NCI-H2107 treated with DMSO at 0.1 percent for 48 hours (cell line): ENCODE data around the gene VKORC1.

Experiments used
- DNase-seq: peaks from one replicate; lab custom pipeline; 2025; ENCODE audit not compliant: unreplicated experiment; lab: John Stamatoyannopoulos, UW

VKORC1 gene

DNA sequence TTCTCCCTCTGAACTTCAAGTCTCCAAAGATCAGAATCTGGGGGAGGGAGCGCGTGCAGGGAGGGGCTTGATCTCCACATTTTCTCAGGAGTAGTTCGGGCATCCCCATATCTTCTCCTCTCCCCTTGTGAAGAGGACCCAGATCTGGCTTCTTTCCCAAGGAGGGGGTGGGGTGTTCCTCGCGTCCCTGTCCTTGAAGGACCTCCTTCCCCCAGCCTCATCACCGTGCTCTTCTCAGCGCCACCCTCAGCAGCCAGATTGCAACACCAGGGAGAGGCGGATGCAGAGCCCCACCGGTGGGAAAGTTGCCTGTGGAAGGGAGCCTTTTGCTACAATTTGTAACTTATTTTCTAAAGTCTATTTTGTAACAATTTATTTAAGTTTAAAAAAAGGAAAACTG is 11.5 kb downstream of the VKORC1 start:
- DNase-seq: no peak

DNA sequence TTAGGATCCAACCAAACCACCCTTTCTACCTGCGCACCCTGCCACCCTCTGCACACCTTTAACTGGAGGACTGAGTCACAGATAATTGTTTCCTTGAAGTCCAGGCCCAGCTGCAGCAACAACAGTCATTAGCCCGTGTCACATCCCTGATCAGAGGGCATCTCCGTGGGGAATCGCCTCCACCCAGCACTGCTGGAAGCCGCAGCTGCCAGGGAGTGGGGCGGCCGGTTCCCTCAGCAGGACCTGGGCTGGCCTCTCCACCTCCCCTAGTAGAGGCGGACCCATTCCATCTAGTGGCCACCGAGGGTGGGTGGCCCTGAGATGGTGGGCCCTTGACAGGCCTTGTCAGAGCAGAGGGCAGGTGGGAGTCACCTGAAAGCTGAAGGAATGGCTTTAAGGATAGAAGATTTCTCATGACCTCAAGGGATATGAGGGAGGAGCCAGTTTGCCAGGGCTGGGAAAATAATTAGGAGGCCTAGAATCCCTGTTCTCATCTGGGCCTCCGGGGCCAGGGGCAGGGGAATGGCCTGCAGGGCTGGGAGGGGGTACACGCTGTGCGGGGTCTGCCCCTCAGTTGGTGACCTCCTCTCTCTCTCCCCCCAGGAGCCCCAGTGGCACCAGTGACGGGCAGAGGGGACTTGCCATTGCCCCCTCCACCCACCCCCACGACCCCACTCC is 12.1 kb downstream of the VKORC1 start:
- no peak for DNase-seq

DNA sequence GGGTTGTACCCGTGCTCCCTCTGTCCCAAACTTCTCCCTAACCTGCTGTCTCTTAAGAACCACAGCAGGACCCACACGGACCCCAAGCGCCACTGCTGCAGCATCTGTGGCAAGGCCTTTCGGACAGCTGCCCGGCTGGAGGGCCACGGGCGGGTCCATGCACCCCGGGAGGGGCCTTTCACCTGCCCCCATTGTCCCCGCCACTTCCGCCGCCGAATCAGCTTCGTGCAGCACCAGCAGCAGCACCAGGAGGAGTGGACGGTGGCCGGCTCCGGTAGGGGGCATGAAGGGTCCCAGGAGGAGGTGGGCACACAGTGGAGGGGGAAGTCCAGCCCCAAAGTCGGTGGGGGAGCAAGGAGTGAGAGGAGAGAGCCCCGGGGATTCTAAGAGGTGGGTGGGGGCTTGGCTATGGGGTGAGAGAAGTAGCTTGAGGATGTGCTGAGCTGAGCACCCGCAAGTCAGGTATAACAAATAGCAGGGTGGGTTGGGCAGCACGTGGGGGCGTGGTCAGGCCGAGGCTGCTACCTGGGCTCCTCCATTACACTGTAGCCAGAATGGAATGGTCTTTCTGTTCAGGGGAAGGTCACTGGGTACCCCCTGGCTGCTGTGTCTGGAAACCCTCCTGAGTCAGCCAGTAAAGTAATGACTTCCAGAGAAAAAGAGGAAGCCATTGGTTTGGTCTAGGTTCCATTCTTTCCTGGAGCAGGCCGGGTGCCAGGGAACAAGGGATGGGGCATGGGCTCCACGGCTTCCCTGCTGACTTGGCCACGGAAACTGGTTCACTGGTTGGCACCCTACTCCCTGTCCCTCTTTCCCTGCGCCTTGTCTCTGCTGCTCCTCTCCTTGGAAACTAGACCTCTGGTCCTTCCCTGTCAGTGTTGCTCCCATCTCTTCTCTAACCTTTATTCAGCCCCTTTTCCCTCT is 12.9 kb downstream of the VKORC1 start:
- DNase-seq: no peak

DNA sequence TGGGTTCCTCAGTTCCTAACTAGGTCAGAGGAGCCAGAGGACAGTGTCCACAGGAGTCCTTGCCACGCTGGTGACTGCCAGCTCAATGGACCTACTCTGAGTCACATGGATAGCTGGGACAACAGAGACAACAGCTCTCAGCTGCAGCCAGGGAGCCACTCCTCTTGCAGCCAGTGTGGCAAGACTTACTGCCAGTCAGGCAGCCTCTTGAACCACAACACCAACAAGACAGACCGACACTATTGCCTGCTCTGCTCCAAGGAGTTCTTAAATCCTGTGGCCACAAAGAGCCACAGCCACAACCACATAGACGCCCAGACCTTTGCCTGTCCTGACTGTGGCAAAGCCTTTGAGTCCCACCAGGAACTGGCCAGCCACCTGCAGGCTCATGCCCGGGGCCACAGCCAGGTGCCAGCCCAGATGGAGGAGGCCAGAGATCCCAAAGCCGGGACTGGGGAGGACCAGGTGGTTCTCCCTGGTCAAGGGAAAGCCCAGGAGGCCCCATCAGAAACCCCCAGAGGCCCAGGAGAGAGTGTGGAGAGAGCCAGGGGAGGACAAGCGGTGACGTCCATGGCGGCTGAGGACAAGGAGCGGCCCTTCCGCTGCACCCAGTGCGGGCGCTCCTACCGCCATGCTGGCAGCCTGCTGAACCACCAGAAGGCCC is 13.7 kb downstream of the VKORC1 start:
- no peak for DNase-seq

DNA sequence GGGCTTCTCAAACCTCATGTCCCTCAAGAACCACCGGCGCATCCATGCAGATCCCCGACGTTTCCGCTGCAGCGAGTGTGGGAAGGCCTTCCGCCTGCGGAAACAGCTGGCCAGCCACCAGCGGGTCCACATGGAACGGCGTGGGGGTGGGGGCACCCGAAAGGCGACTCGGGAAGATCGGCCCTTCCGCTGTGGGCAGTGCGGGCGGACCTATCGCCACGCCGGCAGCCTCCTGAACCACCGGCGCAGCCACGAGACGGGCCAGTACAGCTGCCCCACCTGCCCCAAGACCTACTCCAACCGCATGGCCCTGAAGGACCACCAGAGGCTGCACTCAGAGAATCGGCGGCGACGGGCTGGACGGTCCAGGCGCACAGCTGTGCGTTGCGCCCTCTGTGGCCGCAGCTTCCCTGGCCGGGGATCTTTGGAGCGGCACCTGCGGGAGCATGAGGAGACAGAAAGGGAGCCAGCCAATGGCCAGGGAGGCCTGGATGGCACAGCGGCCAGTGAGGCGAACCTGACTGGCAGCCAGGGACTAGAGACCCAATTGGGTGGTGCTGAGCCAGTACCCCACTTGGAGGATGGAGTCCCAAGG is 14.5 kb downstream of the VKORC1 start:
- no peak for DNase-seq

DNA sequence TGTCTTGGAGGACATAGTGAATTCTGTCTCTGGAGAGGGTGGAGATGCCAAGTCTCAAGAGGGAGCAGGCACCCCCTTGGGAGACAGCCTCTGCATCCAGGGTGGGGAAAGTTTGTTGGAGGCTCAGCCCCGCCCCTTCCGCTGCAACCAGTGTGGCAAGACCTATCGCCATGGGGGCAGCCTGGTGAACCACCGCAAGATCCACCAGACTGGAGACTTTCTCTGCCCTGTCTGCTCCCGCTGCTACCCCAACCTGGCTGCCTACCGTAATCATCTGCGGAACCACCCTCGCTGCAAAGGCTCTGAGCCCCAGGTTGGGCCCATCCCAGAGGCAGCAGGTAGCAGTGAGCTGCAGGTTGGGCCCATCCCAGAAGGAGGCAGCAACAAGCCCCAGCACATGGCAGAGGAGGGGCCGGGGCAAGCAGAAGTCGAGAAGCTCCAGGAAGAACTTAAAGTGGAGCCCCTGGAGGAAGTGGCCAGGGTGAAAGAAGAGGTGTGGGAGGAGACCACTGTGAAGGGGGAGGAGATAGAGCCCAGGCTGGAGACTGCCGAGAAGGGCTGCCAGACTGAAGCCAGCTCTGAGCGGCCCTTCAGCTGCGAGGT is 15.2 kb downstream of the VKORC1 start:
- no peak for DNase-seq

DNA sequence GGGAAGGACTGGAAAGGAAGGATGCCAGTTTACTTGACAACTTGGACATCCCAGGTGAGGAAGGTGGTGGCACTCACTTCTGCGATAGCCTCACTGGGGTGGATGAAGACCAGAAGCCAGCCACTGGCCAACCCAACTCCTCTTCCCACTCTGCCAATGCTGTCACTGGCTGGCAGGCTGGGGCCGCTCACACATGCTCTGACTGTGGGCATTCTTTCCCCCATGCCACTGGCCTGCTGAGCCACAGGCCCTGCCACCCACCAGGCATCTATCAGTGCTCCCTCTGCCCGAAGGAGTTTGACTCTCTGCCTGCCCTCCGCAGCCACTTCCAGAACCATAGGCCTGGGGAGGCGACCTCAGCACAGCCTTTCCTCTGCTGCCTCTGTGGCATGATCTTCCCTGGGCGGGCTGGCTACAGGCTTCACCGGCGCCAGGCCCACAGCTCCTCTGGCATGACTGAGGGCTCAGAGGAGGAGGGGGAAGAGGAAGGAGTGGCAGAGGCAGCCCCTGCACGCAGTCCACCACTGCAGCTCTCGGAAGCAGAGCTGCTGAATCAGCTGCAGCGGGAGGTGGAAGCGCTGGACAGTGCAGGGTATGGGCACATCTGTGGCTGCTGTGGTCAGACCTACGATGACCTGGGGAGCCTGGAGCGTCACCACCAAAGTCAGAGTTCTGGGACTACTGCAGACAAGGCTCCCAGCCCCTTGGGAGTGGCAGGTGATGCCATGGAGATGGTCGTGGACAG is 15.8 kb downstream of the VKORC1 start:
- no peak for DNase-seq

DNA sequence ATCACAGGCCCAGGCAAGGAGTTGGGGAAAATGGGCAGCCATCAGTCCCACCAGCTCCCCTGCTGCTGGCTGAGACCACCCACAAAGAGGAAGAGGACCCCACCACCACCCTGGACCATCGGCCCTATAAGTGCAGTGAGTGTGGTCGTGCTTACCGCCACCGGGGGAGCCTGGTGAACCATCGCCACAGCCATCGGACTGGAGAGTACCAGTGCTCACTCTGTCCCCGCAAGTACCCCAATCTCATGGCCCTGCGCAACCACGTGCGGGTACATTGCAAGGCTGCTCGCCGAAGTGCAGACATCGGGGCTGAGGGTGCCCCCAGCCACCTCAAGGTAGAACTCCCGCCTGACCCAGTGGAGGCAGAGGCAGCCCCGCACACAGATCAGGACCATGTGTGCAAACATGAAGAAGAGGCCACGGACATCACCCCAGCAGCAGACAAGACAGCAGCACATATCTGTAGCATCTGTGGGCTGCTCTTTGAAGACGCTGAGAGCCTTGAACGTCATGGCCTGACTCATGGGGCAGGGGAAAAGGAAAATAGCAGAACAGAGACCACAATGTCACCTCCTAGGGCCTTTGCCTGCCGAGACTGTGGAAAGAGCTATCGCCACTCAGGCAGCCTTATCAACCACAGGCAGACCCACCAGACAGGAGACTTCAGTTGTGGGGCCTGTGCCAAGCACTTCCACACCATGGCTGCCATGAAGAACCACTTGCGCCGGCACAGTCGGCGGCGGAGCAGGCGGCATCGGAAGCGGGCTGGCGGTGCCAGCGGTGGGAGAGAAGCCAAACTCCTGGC is 16.8 kb downstream of the VKORC1 start:
- DNase-seq: no peak

DNA sequence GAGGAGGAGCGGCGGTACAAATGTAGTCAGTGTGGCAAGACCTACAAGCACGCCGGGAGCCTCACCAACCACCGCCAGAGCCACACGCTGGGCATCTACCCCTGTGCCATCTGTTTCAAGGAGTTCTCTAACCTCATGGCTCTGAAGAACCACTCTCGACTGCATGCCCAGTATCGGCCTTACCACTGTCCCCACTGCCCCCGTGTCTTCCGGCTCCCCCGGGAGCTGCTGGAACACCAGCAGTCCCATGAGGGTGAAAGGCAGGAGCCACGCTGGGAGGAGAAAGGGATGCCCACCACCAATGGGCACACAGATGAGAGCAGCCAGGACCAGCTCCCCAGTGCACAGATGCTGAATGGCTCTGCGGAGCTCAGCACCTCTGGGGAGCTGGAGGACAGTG is 17.6 kb downstream of the VKORC1 start:
- DNase-seq: no peak

DNA sequence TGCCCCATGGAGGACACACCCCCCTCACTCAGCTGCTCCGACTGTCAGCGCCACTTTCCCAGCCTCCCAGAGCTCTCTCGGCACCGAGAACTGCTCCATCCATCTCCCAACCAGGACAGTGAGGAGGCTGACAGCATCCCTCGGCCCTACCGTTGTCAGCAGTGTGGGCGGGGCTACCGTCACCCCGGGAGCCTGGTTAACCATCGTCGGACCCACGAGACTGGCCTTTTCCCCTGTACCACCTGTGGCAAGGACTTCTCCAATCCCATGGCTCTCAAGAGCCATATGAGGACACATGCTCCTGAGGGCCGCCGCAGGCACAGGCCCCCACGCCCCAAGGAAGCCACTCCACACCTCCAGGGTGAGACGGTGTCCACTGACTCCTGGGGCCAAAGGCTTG is 18.3 kb downstream of the VKORC1 start:
- no peak for DNase-seq

DNA sequence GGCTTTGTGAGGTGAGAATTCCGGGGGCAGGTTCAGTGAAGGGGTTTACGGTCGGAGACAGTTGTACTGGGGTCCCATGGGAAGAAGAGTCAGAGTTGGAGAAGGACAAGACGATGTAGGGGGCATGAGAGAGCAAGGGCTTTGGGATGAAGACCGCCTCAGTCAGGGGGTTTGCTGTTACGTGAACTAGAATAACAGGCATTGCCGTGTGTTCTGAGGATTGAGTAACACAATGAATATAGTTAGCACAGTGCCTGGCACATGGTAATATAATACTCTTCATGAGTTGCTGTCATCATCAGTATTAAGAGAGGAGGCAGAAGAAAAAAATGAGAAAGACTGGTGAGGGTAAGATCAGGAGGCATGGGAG is 19.8 kb downstream of the VKORC1 start:
- no peak for DNase-seq

DNA sequence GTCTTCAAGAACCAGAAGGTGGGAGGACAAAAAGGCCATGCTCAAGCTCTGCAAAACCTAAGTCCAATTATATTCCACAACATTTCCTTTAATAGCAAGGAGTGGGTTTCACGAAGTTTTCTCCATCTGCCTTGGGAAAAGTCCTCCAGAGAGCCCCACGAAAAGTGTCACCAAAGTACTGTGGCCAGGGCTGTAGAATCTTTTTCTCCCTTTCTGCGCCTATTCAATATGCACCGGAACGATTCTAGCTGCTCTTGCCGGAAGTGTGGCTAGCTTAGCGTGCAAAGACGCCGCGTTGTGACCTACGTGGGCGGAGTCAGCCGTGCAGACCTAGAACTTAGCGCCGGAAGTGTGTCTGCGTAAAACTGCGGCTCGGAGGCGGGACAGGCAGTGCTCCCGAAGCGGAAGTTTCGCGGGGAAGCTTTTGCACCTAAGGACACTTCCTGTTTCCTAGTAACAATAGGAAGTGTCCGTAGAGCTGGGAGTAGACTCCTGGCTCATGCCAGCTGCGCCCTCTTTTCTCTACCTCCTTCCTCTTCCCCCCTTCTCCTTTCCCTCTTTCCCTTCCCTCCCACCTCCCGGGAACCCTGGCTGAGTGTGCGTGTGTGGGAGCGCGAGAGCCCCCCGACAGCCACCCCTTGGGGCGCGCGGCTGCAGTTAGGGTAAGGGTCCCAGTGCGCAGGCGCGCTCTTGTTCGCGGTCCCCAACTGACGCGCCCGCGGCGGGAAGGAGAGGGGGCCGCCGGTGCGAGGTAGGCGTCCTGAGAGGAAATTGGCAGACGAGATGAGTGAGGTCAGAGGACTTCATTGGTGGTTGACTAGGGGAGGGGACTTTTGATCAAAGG is 20.4 kb downstream of the VKORC1 start, which contains the start of the genes ZNF646 and ZNF668:
Gene ZNF646, plus strand, starts transcription at position 453 of the 844 bp plus-strand sequence. CDS start 1,903 bp downstream, outside the sequence.
Gene ZNF668, minus strand, starts transcription at position 271 of the 844 bp plus-strand sequence. CDS start 9,781 bp downstream, outside the sequence.
- peak; percentile 97 for DNase-seq

DNA sequence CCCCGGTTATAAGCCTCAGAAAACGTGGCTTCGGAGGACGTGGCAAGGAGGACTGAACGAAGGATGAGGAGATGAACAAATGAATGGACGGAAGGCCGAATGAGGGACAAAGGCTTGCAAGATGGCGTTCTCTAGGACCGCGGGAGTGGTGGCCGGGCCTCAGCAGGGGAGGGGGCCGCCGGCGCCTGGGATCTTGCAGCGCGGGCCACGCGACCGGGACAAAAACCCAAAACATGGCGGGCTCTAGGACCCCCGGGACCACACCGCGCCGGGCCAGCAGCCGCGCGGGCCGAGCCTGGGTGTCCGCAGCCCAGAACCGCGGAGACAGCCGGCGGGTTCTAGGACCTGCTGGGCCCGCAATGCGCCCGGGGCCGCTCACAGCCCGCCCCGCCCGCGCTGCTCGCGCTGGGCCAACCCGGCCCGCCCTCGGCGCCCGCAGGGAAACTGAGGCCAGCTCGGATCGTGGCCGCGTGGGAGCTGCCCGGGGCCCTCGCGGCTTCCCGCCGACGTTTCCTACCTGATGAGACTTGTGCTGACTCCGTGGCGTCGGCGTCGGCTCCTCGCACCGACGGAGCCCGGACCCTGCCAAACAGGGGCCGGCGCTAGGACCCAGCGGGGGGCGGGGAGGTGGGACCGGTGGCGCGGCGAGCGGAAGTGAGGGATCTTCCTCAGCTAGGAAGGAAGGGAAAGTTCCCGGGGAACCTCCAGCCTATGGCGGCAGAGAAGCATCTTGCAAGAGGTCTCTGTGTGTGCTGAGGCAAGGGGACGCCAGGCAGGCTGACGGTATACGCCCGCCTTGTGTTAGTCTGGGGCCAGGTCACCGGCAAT is 21.2 kb downstream of the VKORC1 start:
- peak; percentile 48 for DNase-seq

DNA sequence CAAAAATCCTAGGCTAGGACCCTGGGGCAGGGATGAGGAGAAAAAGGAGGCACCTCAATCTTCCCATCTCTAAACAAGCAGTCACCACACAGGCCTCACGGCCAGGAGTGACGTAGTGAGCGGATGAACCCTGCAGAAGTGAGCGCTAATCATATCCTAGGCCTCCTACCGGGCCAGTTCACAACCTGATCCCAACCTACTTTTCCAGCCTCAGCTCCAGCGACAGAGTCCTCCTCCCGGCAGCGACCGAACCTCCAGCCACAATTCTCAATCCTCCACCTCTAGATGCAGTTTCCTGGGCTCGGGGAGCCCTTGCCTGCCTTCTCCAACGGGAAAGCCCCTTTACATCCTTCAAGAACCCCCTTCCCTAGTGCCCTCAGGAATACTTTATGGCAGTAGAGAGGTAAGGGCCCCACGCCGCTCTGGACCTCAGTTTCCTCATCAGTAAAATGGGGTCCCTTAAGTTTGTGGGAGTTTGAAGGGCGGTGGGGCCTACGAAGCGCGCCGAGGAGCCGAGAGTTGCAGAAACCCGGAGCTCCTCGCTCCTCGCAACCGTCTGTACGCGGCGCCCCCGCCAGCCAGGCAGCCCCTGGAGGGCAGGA is 22.0 kb downstream of the VKORC1 start:
- DNase-seq: no peak

DNA sequence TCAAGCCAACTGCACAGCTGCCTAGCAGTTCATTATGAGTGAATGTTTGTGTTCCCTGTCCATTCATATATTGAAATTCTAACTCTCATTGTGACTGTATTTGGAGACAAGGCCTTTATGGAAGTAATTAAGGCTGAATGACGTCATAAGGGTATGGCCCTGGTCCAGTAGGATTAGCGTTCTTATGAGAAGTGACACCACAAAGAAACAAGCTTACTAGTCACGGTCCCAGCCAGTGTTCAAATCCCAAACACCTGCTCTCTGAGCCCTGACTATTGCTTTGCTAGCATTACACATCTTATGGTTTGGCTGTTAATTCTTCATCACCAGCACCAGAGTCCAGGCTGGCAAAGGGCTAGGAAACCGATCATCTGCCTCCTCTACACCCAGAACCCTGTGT is 22.7 kb downstream of the VKORC1 start:
- peak; percentile 31 for DNase-seq

DNA sequence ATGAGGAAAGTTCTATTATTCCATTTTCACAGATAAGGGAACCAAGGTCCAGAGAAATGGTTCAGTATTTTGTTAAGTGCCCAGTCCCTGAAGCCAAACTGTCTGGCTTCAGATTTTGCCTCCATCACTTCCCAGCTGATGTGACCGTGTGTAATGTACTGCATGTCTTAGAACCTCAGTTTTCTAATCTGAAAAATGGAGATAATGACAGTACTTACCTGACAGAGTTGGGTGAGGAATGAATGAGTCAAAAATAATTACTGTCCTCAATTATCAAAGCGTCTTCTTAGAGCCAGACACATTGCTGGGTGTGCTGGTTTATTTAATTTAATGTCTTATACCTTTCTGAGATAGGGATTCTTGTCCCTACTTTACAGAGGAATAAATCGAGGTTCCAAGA is 27.3 kb downstream of the VKORC1 start:
- DNase-seq: no peak

DNA sequence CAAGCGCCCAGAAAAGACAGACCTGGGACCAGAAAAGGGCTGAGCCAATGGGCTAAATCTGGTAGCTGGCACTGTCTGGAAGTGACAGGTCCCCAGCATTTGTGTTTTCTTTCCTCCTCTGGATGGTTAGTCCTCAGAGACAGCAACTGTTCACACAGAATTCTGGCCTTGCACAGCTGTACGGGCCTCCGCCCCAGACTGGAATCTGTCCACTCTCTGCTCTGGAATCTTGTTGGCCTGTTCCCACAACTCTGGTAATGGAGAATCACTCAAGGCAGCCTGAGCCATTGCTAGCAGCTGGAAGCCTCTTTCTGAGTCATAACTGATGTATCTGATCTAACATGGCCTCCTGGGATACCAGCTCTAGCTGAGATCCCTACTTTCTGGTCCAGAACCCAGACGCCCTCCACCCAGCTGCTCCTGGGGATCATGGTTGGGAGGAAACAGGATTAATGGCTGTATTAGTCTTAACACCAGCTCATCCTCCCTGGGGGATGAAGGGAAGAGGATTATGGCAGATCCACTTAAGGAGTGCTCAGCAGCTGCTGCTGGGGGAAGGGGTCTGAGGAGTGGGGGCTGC is 29.6 kb downstream of the VKORC1 start:
- no peak for DNase-seq
